Left forelimb (tissue), 1 donor: ENCODE results near the gene GPI.

Source experiments
- DNase-seq: peaks from one replicate; pipeline ENCODE4 v3.0.0-alpha.2; 2018; ENCODE audit warnings: low spot score

The GPI gene

GRCh38 chr19:34341935-34342680, 22.9 kb upstream of the GPI start:
- DNase-seq: no peak

- DNase-seq: no peak
Observed at GRCh38 chr19:34343751-34344150, 21.2 kb upstream of the GPI start.

- no peak for DNase-seq
Observed at GRCh38 chr19:34345947-34346351, 19.0 kb upstream of the GPI start.

- DNase-seq: no peak
Observed at GRCh38 chr19:34347561-34348165, 17.3 kb upstream of the GPI start.

GRCh38 chr19:34348899-34349487, 16.0 kb upstream of the GPI start:
- no peak for DNase-seq

GRCh38 chr19:34350161-34350561, 14.8 kb upstream of the GPI start:
- no peak for DNase-seq

- DNase-seq: no peak
Observed at GRCh38 chr19:34351382-34351826, 13.6 kb upstream of the GPI start.

- DNase-seq: no peak
Observed at GRCh38 chr19:34353546-34353945, 11.4 kb upstream of the GPI start.

- DNase-seq: no peak
Observed at GRCh38 chr19:34355201-34355600, 9.8 kb upstream of the GPI start.

- DNase-seq: no peak
Observed at GRCh38 chr19:34356875-34357274, 8.1 kb upstream of the GPI start.

- no peak for DNase-seq
Observed at GRCh38 chr19:34357431-34357830, 7.6 kb upstream of the GPI start.

GRCh38 chr19:34359140-34359953, 5.6 kb upstream of the GPI start:
- peak; percentile 98 for DNase-seq

GRCh38 chr19:34359954-34360315, 5.1 kb upstream of the GPI start:
- no peak for DNase-seq

- DNase-seq: no peak
Observed at GRCh38 chr19:34360354-34360909, 4.6 kb upstream of the GPI start.

GRCh38 chr19:34362679-34363069, 2.3 kb upstream of the GPI start:
- DNase-seq: no peak

GRCh38 chr19:34363094-34363493, 1.9 kb upstream of the GPI start:
- no peak for DNase-seq

- DNase-seq: no peak
Observed at GRCh38 chr19:34363930-34364329, 1.1 kb upstream of the GPI start.

GRCh38 chr19:34364462-34364829, 550 bp upstream of the GPI start:
- no peak for DNase-seq

GRCh38 chr19:34365463-34366401, 736 bp downstream of the GPI start:
- no peak for DNase-seq

GRCh38 chr19:34366738-34367623, 2.0 kb downstream of the GPI start:
- DNase-seq: no peak
